ENCODE measurements around the gene BICDL2. TPM values are rescaled to one million over a fixed set of nuclear protein-coding genes. Genes with fewer than 3 reads are reported as not detected.
"Not testable (repeated sequence)": the region's sequence is repeated elsewhere in the genome, so short reads cannot be mapped to it uniquely, and the experiment has no call there.

BICDL2 gene
- total and polyA plus RNA-seq, 2 of the 4 experiments (the other 2 are of a cell fraction): 0.17 to 0.18 TPM

GRCh38 chr16:3083408-3083807 is 46.7 kb upstream of the BICDL2 start:
- H3K27ac ChIP-seq (ENCODE audit: insufficient read depth, low read length); H3K9me1 ChIP-seq (ENCODE audit: insufficient read depth, low read length); H2BK15ac ChIP-seq (ENCODE audit: low read depth, low read length); H4K8ac ChIP-seq (ENCODE audit: low read depth in 2 of 2, low read length in 2 of 2); H2BK20ac ChIP-seq (ENCODE audit: low read depth, low read length); H4K91ac ChIP-seq (ENCODE audit: insufficient read depth, low read depth, low read length); H4K5ac ChIP-seq (ENCODE audit: low read depth, low read length); H3K14ac ChIP-seq (replicated peaks; ENCODE audit: low read depth, low read length); DNase-seq; H3K18ac ChIP-seq (ENCODE audit: low read depth, low read length); ATAC-seq (ENCODE audit: low read depth); BruUV-seq (replicated peaks); H3K4me2 ChIP-seq (ENCODE audit: low read depth, low read length); intact Hi-C loops (cut with micrococcal nuclease); H4K20me1 ChIP-seq (ENCODE audit: insufficient read depth, low read length); dilution Hi-C loops (cut with HindIII; ENCODE audit: low sequenced_read_pairs, unreplicated experiment); CTCF ChIA-PET; H2AK9ac ChIP-seq (replicated peaks; ENCODE audit: low read depth, low read length, poor library complexity); H2AFZ ChIP-seq (replicated peaks; ENCODE audit: low read length, poor library complexity); H3K56ac ChIP-seq (ENCODE audit: extremely low read depth, insufficient read depth, low read length); in situ Hi-C loops (cut with MboI; ENCODE audit: low sequenced_read_pairs); H3K4me1 ChIP-seq (ENCODE audit: control insufficient read depth, insufficient read depth, low read length); H3K36me3 ChIP-seq (ENCODE audit: control insufficient read depth, insufficient read depth, low read length); H3K9ac ChIP-seq (ENCODE audit: low read depth, low read length); H3K23ac ChIP-seq (ENCODE audit: low read depth, low read length); POLR2A ChIA-PET (ENCODE audit: unreplicated experiment); H2BK120ac ChIP-seq (ENCODE audit: low read depth, low read length); H3K4ac ChIP-seq (ENCODE audit: low read depth, low read length); H3K9me3 ChIP-seq (ENCODE audit: control insufficient read depth, insufficient read depth, low read length); H2AK5ac ChIP-seq (ENCODE audit: low read depth, low read length); H3K79me1 ChIP-seq (ENCODE audit: low read depth in 1 of 2, low read length in 2 of 2); H2BK5ac ChIP-seq (ENCODE audit: low read depth, low read length, poor library complexity, severe bottlenecking); H3K4me3 ChIP-seq (ENCODE audit: insufficient read depth, low read depth, low read length): not testable (repeated sequence)
- 77% methylated on average over 4 of the region's 8 CpGs; no CpG with 5 or more reads in 1 of the 2 experiments for WGBS, 2 experiments (ENCODE audit: extremely low coverage in 2 of 2, insufficient read length in 1 of 2)
- peaks cover 25% of the 10 kb centered on the region for H3K27me3 ChIP-seq (ENCODE audit: control insufficient read depth, insufficient read depth, low read length)

- in situ Hi-C loops (cut with MboI; ENCODE audit: low sequenced_read_pairs): not testable (repeated sequence)
These were observed 45.2 kb upstream of the BICDL2 start for GRCh38 chr16:3081957-3082356.

More at GRCh38 chr16:3081957-3082356, 45.2 kb upstream of the BICDL2 start:
- H3K4me1 ChIP-seq (ENCODE audit: control insufficient read depth, insufficient read depth, low read length); BruUV-seq (replicated peaks); H3K4ac ChIP-seq (ENCODE audit: low read depth, low read length); intact Hi-C loops (cut with micrococcal nuclease); H3K36me3 ChIP-seq (ENCODE audit: control insufficient read depth, insufficient read depth, low read length); H3K79me1 ChIP-seq (ENCODE audit: low read depth in 1 of 2, low read length in 2 of 2); H3K27ac ChIP-seq (ENCODE audit: insufficient read depth, low read length); H3K4me3 ChIP-seq (ENCODE audit: insufficient read depth, low read depth, low read length); dilution Hi-C loops (cut with HindIII; ENCODE audit: low sequenced_read_pairs, unreplicated experiment); H3K14ac ChIP-seq (replicated peaks; ENCODE audit: low read depth, low read length); POLR2A ChIA-PET (ENCODE audit: unreplicated experiment); H4K91ac ChIP-seq (ENCODE audit: insufficient read depth, low read depth, low read length); H4K20me1 ChIP-seq (ENCODE audit: insufficient read depth, low read length); H3K23ac ChIP-seq (ENCODE audit: low read depth, low read length); H3K9ac ChIP-seq (ENCODE audit: low read depth, low read length); H2BK15ac ChIP-seq (ENCODE audit: low read depth, low read length); H3K9me3 ChIP-seq (ENCODE audit: control insufficient read depth, insufficient read depth, low read length); CTCF ChIA-PET; H2AK9ac ChIP-seq (replicated peaks; ENCODE audit: low read depth, low read length, poor library complexity); H2BK5ac ChIP-seq (ENCODE audit: low read depth, low read length, poor library complexity, severe bottlenecking); H4K5ac ChIP-seq (ENCODE audit: low read depth, low read length); H3K9me1 ChIP-seq (ENCODE audit: insufficient read depth, low read length); H2BK20ac ChIP-seq (ENCODE audit: low read depth, low read length); DNase-seq; H3K56ac ChIP-seq (ENCODE audit: extremely low read depth, insufficient read depth, low read length); H2BK120ac ChIP-seq (ENCODE audit: low read depth, low read length); H4K8ac ChIP-seq (ENCODE audit: low read depth in 2 of 2, low read length in 2 of 2); H3K4me2 ChIP-seq (ENCODE audit: low read depth, low read length); H3K18ac ChIP-seq (ENCODE audit: low read depth, low read length); H2AK5ac ChIP-seq (ENCODE audit: low read depth, low read length); ATAC-seq (ENCODE audit: low read depth); H2AFZ ChIP-seq (replicated peaks; ENCODE audit: low read length, poor library complexity): not testable (repeated sequence)
- H3K27me3 ChIP-seq (ENCODE audit: control insufficient read depth, insufficient read depth, low read length): peaks cover 33% of the 10 kb centered on the region
- 75% methylated on average over 2 of the region's 13 CpGs; no CpG with 5 or more reads in 1 of the 2 experiments for WGBS, 2 experiments (ENCODE audit: extremely low coverage in 2 of 2, insufficient read length in 1 of 2)

All from IMR-90 (cell line).